ENCODE results near the gene SWSAP1.

DNA sequence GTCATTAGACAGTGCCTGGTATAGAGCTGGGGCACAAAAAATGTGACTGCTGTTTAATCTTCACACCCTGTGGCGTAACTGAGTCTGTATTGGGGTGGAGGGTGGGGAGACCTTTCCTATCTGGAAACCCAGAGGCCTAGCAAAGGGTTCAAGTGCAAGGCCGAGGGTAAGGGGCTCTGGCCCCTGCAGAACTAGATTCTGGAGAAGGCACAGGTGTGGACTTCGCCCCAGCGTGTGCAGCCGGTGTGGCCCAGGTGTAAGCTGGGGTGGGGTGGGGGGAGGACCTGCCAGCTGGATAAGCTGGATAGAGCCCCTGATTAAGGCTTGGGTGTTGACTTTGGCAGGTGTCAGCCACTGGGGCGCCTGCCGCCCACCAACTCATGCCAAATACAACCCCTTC is 36.3 kb upstream of the SWSAP1 start:
- TF ChIP-seq CTCF (IDR thresholded peaks at IDR 0.05) = no peak
- TF ChIP-seq POLR2A (IDR thresholded peaks at IDR 0.05; ENCODE audit: low read depth) = no peak

Data from esophagus muscularis mucosa (tissue), 3 donors.